Smooth muscle cell (in vitro differentiated cells): ENCODE measurements around the gene MS4A18. TPM values are rescaled to one million over a fixed set of nuclear protein-coding genes. Genes with fewer than 3 reads are reported as not detected.

ENCODE experiments used
- DNase-seq: peaks from one replicate; lab custom pipeline; 2025; ENCODE audit not compliant: unreplicated experiment; lab: John Stamatoyannopoulos, UW
- H2AFZ ChIP-seq: fragments of 200-600 bp; sonication (generic); 2 replicates; pipeline ENCODE4 v1.6.0; 2016; ENCODE audit warnings: antibody characterized with exemption, low read depth, mild to moderate bottlenecking
- H3F3A ChIP-seq: fragments of 200-600 bp; sonication (generic); 2 replicates; pipeline ENCODE4 v1.6.0; 2017; ENCODE audit warnings: antibody characterized with exemption, low read depth
- H3K27ac ChIP-seq: fragments of 200-600 bp; sonication (generic); 2 replicates; pipeline ENCODE4 v1.5.1; 2016; ENCODE audit warnings: low read depth, mild to moderate bottlenecking
- H3K27me3 ChIP-seq: fragments of 200-600 bp; sonication (generic); 2 replicates; pipeline ENCODE4 v1.6.1; 2016; ENCODE audit warnings: low read depth, mild to moderate bottlenecking
- H3K36me3 ChIP-seq: fragments of 200-600 bp; sonication (generic); 2 replicates; pipeline ENCODE4 v1.5.1; 2016; ENCODE audit warnings: low read depth
- H3K4me1 ChIP-seq: fragments of 200-600 bp; sonication (generic); 2 replicates; pipeline ENCODE4 v1.5.1; 2016; ENCODE audit warnings: low read depth
- H3K4me2 ChIP-seq: fragments of 200-600 bp; sonication (generic); 2 replicates; pipeline ENCODE4 v1.6.0; 2016; ENCODE audit warnings: mild to moderate bottlenecking
- H3K4me3 ChIP-seq: fragments of 200-600 bp; sonication (generic); 2 replicates; pipeline ENCODE4 v1.5.1; 2016; ENCODE audit warnings: mild to moderate bottlenecking
- H3K79me2 ChIP-seq: fragments of 200-600 bp; sonication (generic); 2 replicates; pipeline ENCODE4 v1.6.0; 2016; ENCODE audit warnings: low read depth, mild to moderate bottlenecking
- H3K9ac ChIP-seq: fragments of 200-600 bp; sonication (generic); 2 replicates; pipeline ENCODE4 v1.6.0; 2016; ENCODE audit warnings: low read depth
- H3K9me3 ChIP-seq: fragments of 200-600 bp; sonication (generic); replicated peaks from 2 replicates; pipeline ENCODE4 v1.5.1; 2016; ENCODE audit warnings: low read depth
- H4K20me1 ChIP-seq: fragments of 200-600 bp; sonication (generic); 2 replicates; pipeline ENCODE4 v1.6.0; 2016; ENCODE audit warnings: low read depth
- WGBS: methylation state at CpG from one replicate; pipeline ENCODE4 v1.1.7; 2016; ENCODE audit warnings: low lambda C conversion rate; 5-methylcytosine and 5-hydroxymethylcytosine counted together
- polyA plus RNA-seq: library from polyadenylated mRNA; unstranded; fragments of >200 nt; fragmentation: Nextera tagmentation; extraction: Ambion mirVana; gene quantifications from 2 replicates; pipeline ENCODE4 v1.2.1, GENCODE V29; 2016
- total RNA-seq: library from RNA; depleted of rRNA; stranded (reverse); fragments of >200 nt; gene quantifications from 2 replicates; pipeline ENCODE4 v1.2.3, GENCODE V29; 2014
- TF ChIP-seq, protein P1 (sequence below): fragments of 200-600 bp; sonication (generic); IDR thresholded peaks from 2 replicates; pipeline ENCODE4 v1.5.1; 2017; ENCODE audit warnings: borderline replicate concordance, mild to moderate bottlenecking, antibody characterized with exemption; ENCODE audit not compliant: insufficient read depth, poor library complexity, severe bottlenecking

Gene MS4A18
- total and polyA plus RNA-seq, 2 experiments from 2014 or later: not detected

DNA sequence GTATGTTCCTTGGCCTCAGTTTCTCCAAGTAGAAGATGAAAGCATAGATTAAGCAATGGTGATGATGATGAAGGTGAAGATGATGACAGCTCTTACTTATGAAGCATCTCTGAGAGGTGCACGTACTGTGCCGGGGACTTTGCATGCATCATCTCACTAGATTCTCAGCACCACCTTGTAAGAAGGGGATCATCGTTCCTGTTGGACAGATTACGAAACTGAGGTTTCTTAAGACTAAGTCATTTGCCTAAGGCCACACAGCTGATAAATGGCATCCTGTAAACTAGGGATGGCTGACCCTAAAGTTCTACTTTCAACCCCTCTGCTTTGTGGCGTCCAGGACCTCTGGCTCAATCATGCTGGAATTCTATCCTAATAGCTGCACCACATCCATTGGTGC, 40.8 kb downstream of the MS4A18 start:
- H3K4me2 ChIP-seq: no peak overlapping the region
- no peaks in the 10 kb centered on the region for H4K20me1 ChIP-seq
- 86% methylated on average over 5 of the region's 5 CpGs for WGBS
- DNase-seq: no peak
- H3K4me3 ChIP-seq: no peak overlapping the region
- no peak overlapping the region for H3K27ac ChIP-seq
- no peaks in the 10 kb centered on the region for H3F3A ChIP-seq
- no peaks in the 10 kb centered on the region for H3K36me3 ChIP-seq
- H3K79me2 ChIP-seq: no peaks in the 10 kb centered on the region
- H3K9ac ChIP-seq: no peak overlapping the region
- H3K27me3 ChIP-seq: no peaks in the 10 kb centered on the region
- no peak overlapping the region for H2AFZ ChIP-seq
- TF ChIP-seq, protein P1, sequence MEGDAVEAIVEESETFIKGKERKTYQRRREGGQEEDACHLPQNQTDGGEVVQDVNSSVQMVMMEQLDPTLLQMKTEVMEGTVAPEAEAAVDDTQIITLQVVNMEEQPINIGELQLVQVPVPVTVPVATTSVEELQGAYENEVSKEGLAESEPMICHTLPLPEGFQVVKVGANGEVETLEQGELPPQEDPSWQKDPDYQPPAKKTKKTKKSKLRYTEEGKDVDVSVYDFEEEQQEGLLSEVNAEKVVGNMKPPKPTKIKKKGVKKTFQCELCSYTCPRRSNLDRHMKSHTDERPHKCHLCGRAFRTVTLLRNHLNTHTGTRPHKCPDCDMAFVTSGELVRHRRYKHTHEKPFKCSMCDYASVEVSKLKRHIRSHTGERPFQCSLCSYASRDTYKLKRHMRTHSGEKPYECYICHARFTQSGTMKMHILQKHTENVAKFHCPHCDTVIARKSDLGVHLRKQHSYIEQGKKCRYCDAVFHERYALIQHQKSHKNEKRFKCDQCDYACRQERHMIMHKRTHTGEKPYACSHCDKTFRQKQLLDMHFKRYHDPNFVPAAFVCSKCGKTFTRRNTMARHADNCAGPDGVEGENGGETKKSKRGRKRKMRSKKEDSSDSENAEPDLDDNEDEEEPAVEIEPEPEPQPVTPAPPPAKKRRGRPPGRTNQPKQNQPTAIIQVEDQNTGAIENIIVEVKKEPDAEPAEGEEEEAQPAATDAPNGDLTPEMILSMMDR: no peak
- no peaks in the 10 kb centered on the region for H3K4me1 ChIP-seq
- no peaks in the 10 kb centered on the region for H3K9me3 ChIP-seq

DNA sequence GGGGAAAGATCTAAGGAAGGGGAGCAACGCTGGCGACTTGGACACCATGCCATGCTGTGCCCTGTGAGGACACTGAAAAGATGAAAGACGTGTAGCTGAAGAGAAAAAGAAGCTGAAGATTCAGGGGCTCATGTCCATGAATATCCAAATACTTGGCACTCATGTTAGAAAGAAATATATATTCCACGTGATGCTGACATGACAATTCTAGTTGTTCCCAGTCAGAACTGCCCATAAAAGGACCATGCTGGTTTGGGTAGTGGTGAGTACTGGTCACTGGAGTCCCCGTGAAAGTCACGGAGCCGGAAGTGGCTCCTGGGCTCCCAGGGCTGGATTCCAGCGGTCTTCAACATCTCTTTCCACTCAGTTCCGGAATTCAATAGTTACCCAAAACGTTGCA, 42.0 kb downstream of the MS4A18 start:
- H3K36me3 ChIP-seq: no peaks in the 10 kb centered on the region
- no peaks in the 10 kb centered on the region for H3F3A ChIP-seq
- no peaks in the 10 kb centered on the region for H3K79me2 ChIP-seq
- no peaks in the 10 kb centered on the region for H3K4me1 ChIP-seq
- H3K27ac ChIP-seq: no peak overlapping the region
- H3K9me3 ChIP-seq: no peaks in the 10 kb centered on the region
- H3K9ac ChIP-seq: no peak overlapping the region
- 79% methylated on average over 10 of the region's 10 CpGs for WGBS
- no peak overlapping the region for H3K4me3 ChIP-seq
- no peak overlapping the region for H3K4me2 ChIP-seq
- TF ChIP-seq, protein P1: no peak
- H2AFZ ChIP-seq: no peak overlapping the region
- no peaks in the 10 kb centered on the region for H3K27me3 ChIP-seq
- no peak for DNase-seq
- no peaks in the 10 kb centered on the region for H4K20me1 ChIP-seq

DNA sequence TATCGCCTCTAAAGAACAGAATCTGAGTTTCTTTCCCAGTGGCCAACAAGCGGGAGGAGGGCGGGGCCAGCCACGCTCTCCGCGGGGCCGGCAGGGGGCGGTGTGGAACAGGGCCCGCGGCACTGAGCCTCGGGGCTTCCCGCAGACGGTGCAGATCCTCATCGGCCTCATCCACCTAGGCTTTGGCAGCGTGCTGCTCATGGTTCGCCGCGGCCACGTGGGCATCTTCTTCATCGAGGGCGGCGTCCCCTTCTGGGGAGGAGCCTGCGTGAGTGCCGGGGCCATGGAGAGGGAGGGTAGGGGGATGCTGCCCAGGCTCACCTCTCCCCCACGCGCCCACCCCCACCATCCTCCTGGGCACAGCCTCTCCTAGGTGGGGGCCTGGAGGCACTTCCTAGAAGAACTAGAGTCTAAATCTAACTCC, 42.9 kb downstream of the MS4A18 start:
- H3K9ac ChIP-seq: no peak overlapping the region
- H3K4me3 ChIP-seq: no peak overlapping the region
- no peaks in the 10 kb centered on the region for H3K27me3 ChIP-seq
- no peaks in the 10 kb centered on the region for H3K4me1 ChIP-seq
- no peaks in the 10 kb centered on the region for H3F3A ChIP-seq
- no peaks in the 10 kb centered on the region for H3K36me3 ChIP-seq
- no peak for DNase-seq
- H3K4me2 ChIP-seq: no peak overlapping the region
- TF ChIP-seq, protein P1: peak; percentile 40
- H4K20me1 ChIP-seq: no peaks in the 10 kb centered on the region
- no peaks in the 10 kb centered on the region for H3K79me2 ChIP-seq
- 46% methylated on average over 23 of the region's 26 CpGs for WGBS
- no peaks in the 10 kb centered on the region for H3K9me3 ChIP-seq
- H2AFZ ChIP-seq: no peak overlapping the region
- H3K27ac ChIP-seq: no peak overlapping the region

DNA sequence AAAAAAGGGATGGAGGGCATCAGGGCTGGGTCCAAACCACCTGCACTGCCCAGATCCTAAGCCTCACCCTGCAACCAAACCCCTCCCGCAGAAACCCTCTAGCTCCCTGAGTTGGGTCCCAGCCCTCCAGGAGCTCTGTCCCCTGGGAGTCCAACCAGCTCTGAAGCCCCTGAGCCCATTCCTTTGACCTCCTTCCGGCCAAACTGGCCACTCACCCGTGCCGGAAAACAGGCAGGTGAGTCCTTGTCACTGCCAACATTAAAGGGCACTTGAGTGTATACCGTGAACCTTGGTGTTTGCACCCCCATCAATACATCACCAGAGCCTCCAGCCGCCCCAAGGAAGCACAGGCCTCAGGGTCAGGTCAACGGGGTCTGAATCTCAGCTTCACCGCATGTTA, 43.7 kb downstream of the MS4A18 start:
- no peak overlapping the region for H2AFZ ChIP-seq

More for the DNA sequence above, 43.7 kb downstream of the MS4A18 start:
- H3K4me3 ChIP-seq: no peak overlapping the region
- WGBS: 90% methylated on average over 8 of the region's 8 CpGs
- TF ChIP-seq, protein P1: no peak
- DNase-seq: no peak
- no peaks in the 10 kb centered on the region for H3K36me3 ChIP-seq
- H4K20me1 ChIP-seq: no peaks in the 10 kb centered on the region
- H3K9ac ChIP-seq: no peak overlapping the region
- no peak overlapping the region for H3K4me2 ChIP-seq
- no peaks in the 10 kb centered on the region for H3F3A ChIP-seq
- H3K4me1 ChIP-seq: no peaks in the 10 kb centered on the region
- no peaks in the 10 kb centered on the region for H3K27me3 ChIP-seq
- no peaks in the 10 kb centered on the region for H3K79me2 ChIP-seq
- no peaks in the 10 kb centered on the region for H3K9me3 ChIP-seq
- no peak overlapping the region for H3K27ac ChIP-seq
